ENCODE results near the gene IMP3. TPM values are rescaled to one million over a fixed set of nuclear protein-coding genes. Genes with fewer than 3 reads are reported as not detected.
A peak's percentile ranks its signal among the peaks of the same experiment; 100 is the strongest.

The IMP3 gene
- total and polyA plus RNA-seq, 2 donors (not counting 3 experiments of a cell fraction or from before 2014, with no cell fraction given) = 41.3 to 64.0 TPM

DNA sequence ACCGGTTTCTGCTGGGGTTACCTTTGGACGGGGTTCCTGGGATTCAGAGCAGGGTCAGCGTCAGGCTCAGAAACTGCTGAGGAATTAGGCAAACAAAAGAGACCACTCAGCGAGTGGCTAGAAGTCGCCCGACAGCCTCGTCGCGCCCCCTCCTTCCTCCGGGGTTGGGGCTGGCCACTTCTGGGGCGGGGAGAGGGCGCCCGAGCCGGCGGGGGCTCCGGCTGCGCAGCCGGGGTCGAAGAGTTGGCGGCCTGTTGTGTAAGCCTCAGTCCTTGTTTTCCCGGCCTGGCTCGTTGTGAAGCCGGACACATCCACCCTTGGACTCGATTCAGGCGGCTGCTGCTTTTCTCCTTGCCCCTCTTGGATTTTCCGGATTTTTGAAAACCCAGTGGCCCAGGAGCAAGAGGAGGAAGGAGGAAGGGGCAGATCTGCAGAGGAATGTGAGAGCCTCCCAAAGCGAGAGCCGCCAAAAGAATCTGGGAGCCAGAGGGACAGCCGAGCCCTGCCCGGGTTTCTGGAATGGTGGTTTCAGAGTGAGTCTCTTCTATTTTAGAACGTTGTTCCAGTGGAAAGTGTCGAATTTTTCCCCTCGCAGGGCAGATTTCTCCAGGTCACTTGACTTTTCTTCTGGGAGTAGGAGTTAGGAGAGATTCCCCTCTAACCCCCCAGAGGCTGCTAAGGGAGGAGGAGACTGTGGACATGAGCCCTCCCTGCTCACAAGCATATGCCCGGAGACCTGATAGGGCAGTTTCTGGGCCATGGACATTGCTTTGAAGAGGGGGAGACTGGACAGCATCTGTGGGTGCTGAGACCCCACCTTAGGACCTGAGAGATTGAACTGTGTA is 8.4 kb upstream of the IMP3 start:
- Histone ChIP-seq H3K4me1 (ENCODE audit: control insufficient read depth, extremely low read depth, insufficient read depth, low read length) (peaks cover 29% of the 10 kb centered on the region), H3K4me2 (ENCODE audit: insufficient read depth, low read length) (peak overlapping the region; percentile 78), H2AFZ (ENCODE audit: low read depth, low read length) (peak overlapping the region; percentile 79), H3K4me3 (replicated peaks in 1 of 3; ENCODE audit: insufficient read depth in 1 of 3, low read depth in 1 of 3, low read length in 3 of 3) (peak overlapping the region; percentile 53 to 72 (median 64)), H3K79me2 (ENCODE audit: control insufficient read depth, insufficient read depth, low read length) (peaks cover 3% of the 10 kb centered on the region), H4K20me1 (replicated peaks; ENCODE audit: control insufficient read depth, extremely low read depth, insufficient read depth, low read length) (no peaks in the 10 kb centered on the region), H3K36me3 (ENCODE audit: control insufficient read depth in 2 of 2, extremely low read depth in 1 of 2, insufficient read depth in 2 of 2, low read length in 2 of 2) (peaks cover 0 to 2% of the 10 kb centered on the region in 2 experiments), H3K9me1 (replicated peaks; ENCODE audit: control insufficient read depth, extremely low read depth, insufficient read depth, low read length) (no peaks in the 10 kb centered on the region), H3K27me3 (ENCODE audit: control insufficient read depth in 2 of 2, insufficient read depth in 2 of 2, low read length in 2 of 2) (no peaks in the 10 kb centered on the region), H3K9ac (replicated peaks; ENCODE audit: extremely low read depth, insufficient read depth, low read length) (peak overlapping the region; percentile 67), H3K27ac (ENCODE audit: insufficient read depth, low read depth, low read length) (peak overlapping the region; percentile 37), H3K9me3 (replicated peaks; ENCODE audit: control insufficient read depth, insufficient read depth, low read length) (no peaks in the 10 kb centered on the region)
- POLR2A ChIA-PET = no interaction called here
- no peak for TF ChIP-seq EZH2 (IDR thresholded peaks at IDR 0.05; ENCODE audit: borderline replicate concordance, low read depth, low read length, severe bottlenecking)
- TF ChIP-seq, protein P1, sequence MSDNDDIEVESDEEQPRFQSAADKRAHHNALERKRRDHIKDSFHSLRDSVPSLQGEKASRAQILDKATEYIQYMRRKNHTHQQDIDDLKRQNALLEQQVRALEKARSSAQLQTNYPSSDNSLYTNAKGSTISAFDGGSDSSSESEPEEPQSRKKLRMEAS (IDR thresholded peaks at IDR 0.05; ENCODE audit: insufficient read depth, insufficient read length) = no peak
- TF ChIP-seq POLR2A (IDR thresholded peaks at IDR 0.05; ENCODE audit: low read depth, low read length) = no peak
- no peak for TF ChIP-seq JUN (IDR thresholded peaks at IDR 0.05; ENCODE audit: borderline replicate concordance, insufficient read depth, insufficient read length, low read depth)
- TF ChIP-seq, protein P2, sequence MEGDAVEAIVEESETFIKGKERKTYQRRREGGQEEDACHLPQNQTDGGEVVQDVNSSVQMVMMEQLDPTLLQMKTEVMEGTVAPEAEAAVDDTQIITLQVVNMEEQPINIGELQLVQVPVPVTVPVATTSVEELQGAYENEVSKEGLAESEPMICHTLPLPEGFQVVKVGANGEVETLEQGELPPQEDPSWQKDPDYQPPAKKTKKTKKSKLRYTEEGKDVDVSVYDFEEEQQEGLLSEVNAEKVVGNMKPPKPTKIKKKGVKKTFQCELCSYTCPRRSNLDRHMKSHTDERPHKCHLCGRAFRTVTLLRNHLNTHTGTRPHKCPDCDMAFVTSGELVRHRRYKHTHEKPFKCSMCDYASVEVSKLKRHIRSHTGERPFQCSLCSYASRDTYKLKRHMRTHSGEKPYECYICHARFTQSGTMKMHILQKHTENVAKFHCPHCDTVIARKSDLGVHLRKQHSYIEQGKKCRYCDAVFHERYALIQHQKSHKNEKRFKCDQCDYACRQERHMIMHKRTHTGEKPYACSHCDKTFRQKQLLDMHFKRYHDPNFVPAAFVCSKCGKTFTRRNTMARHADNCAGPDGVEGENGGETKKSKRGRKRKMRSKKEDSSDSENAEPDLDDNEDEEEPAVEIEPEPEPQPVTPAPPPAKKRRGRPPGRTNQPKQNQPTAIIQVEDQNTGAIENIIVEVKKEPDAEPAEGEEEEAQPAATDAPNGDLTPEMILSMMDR (IDR thresholded peaks at IDR 0.05; ENCODE audit: extremely low read depth in 1 of 2, insufficient read depth in 1 of 2, low read depth in 1 of 2, low read length in 2 of 2) = no peak
- TF ChIP-seq POLR2AphosphoS5 (IDR thresholded peaks at IDR 0.05; ENCODE audit: insufficient read depth, low read depth, low read length) = no peak
- no peak for TF ChIP-seq MYC (IDR thresholded peaks at IDR 0.05; ENCODE audit: low read depth, low read length)
- no peak for TF ChIP-seq GATA2 (IDR thresholded peaks at IDR 0.05; ENCODE audit: insufficient read depth, insufficient read length, low read depth, low read length)
- TF ChIP-seq FOS (IDR thresholded peaks at IDR 0.05; ENCODE audit: borderline replicate concordance, insufficient read depth, low read length) = no peak
- dilution Hi-C loops (cut with MboI; ENCODE audit: extremely low pct_ligation_motif_present, low sequenced_read_pairs) (no loop called here), intact Hi-C loops (cut with micrococcal nuclease) (loop anchor here (1.0 kb wide), 2 partner anchors 8 to 35 kb away; partner anchors contain the start of gene IMP3)
- DNase-seq (ENCODE audit: low read depth, low spot score) = no peak
- FAIRE-seq = peak; percentile 75
- CTCF ChIA-PET = interaction anchor here (0.6 to 2.9 kb wide), 20 partner anchors 10 to 308 kb away, joined by 3 to 34 read pairs (median 10); partner anchors contain the start of genes IMP3, MAN2C1, PTPN9 and SIN3A
- BruUV-seq (replicated peaks) = TSS peak; percentile 39

Data from endothelial cell of umbilical vein (primary cell).